GM18519 (cell line): Measurements from ENCODE around the gene RRAD.
"Not testable (repeated sequence)": the region's sequence is repeated elsewhere in the genome, so short reads cannot be mapped to it uniquely, and the experiment has no call there.

ENCODE experiments used
- ATAC-seq: cut with Tn5 transposase; IDR thresholded peaks from one replicate; pipeline ENCODE4 v1.9.1; 2021; ENCODE audit warnings: mild to moderate bottlenecking, moderate library complexity; ENCODE audit not compliant: unreplicated experiment, low FRiP score

RRAD gene

GRCh38 chr16:66952430-66953110 is 27.2 kb upstream of the RRAD start:
- ATAC-seq = no peak

- ATAC-seq = no peak
Measured at GRCh38 chr16:66950971-66951790, 25.8 kb upstream of the RRAD start.

- no peak for ATAC-seq
Measured at GRCh38 chr16:66950437-66950836, 25.1 kb upstream of the RRAD start.

GRCh38 chr16:66949472-66949871 is 24.1 kb upstream of the RRAD start:
- no peak for ATAC-seq

GRCh38 chr16:66948837-66949225 is 23.5 kb upstream of the RRAD start:
- ATAC-seq = no peak

GRCh38 chr16:66948134-66948836 is 22.9 kb upstream of the RRAD start:
- ATAC-seq = no peak

GRCh38 chr16:66947302-66948065 is 22.1 kb upstream of the RRAD start:
- no peak for ATAC-seq

- ATAC-seq = no peak
Measured at GRCh38 chr16:66946974-66947301, 21.6 kb upstream of the RRAD start.

GRCh38 chr16:66946541-66946940 is 21.2 kb upstream of the RRAD start:
- ATAC-seq = no peak

- ATAC-seq = no peak
Measured at GRCh38 chr16:66945939-66946338, 20.6 kb upstream of the RRAD start.

GRCh38 chr16:66944971-66945370 is 19.6 kb upstream of the RRAD start:
- not testable (repeated sequence) for ATAC-seq

- no peak for ATAC-seq
Measured at GRCh38 chr16:66944054-66944441, 18.7 kb upstream of the RRAD start.

- no peak for ATAC-seq
Measured at GRCh38 chr16:66943426-66944053, 18.2 kb upstream of the RRAD start.

- no peak for ATAC-seq
Measured at GRCh38 chr16:66942981-66943380, 17.6 kb upstream of the RRAD start.

GRCh38 chr16:66940236-66940635 is 14.9 kb upstream of the RRAD start:
- ATAC-seq = no peak

- ATAC-seq = no peak
Measured at GRCh38 chr16:66939366-66939765, 14.0 kb upstream of the RRAD start.

- ATAC-seq = no peak
Measured at GRCh38 chr16:66937725-66938337, 12.5 kb upstream of the RRAD start.

GRCh38 chr16:66936889-66937554 is 11.7 kb upstream of the RRAD start:
- no peak for ATAC-seq

- no peak for ATAC-seq
Measured at GRCh38 chr16:66936462-66936861, 11.1 kb upstream of the RRAD start.
